ENCODE measurements around the gene GPRC5D.

Gene GPRC5D

GRCh38 chr12:12952036-12952435 is at the start of gene GPRC5D:
TSS of gene GPRC5D (minus strand) at chr12:12952170. CDS start at chr12:12950384, 1,786 bp downstream.
- DNase-seq: no peak

GRCh38 chr12:13001775-13002040 is 49.7 kb upstream of the GPRC5D start:
- no peak for DNase-seq

GRCh38 chr12:13000925-13001774 is 49.2 kb upstream of the GPRC5D start:
- peak; percentile 52 for DNase-seq

- peak; percentile 52 for DNase-seq
These were observed 48.6 kb upstream of the GPRC5D start for GRCh38 chr12:13000616-13000924.

- peak; percentile 97 for DNase-seq
These were observed 48.1 kb upstream of the GPRC5D start, which contains the start of gene HEBP1 for GRCh38 chr12:12999959-13000615. TSS of gene HEBP1 (minus strand) at chr12:13000265. CDS start at chr12:13000114, 151 bp downstream.

- DNase-seq: no peak
These were observed 47.4 kb upstream of the GPRC5D start for GRCh38 chr12:12999271-12999958.

GRCh38 chr12:12998248-12998647 is 46.3 kb upstream of the GPRC5D start:
- no peak for DNase-seq

- DNase-seq: no peak
These were observed 45.8 kb upstream of the GPRC5D start for GRCh38 chr12:12997734-12998133.

- no peak for DNase-seq
These were observed 45.2 kb upstream of the GPRC5D start for GRCh38 chr12:12997156-12997555.

- no peak for DNase-seq
These were observed 44.2 kb upstream of the GPRC5D start for GRCh38 chr12:12996209-12996608.

- DNase-seq: no peak
These were observed 43.1 kb upstream of the GPRC5D start for GRCh38 chr12:12995088-12995487.

- DNase-seq: no peak
These were observed 41.4 kb upstream of the GPRC5D start for GRCh38 chr12:12993367-12993766.

- DNase-seq: no peak
These were observed 40.6 kb upstream of the GPRC5D start for GRCh38 chr12:12992418-12993130.

GRCh38 chr12:12990700-12991468 is 38.9 kb upstream of the GPRC5D start:
- DNase-seq: no peak

- DNase-seq: no peak
These were observed 35.5 kb upstream of the GPRC5D start for GRCh38 chr12:12987421-12987820.

- no peak for DNase-seq
These were observed 34.9 kb upstream of the GPRC5D start for GRCh38 chr12:12986775-12987331.

GRCh38 chr12:12985817-12986408 is 33.9 kb upstream of the GPRC5D start:
- peak; percentile 26 for DNase-seq

GRCh38 chr12:12984149-12984548 is 32.2 kb upstream of the GPRC5D start:
- no peak for DNase-seq

GRCh38 chr12:12983420-12984035 is 31.6 kb upstream of the GPRC5D start:
- DNase-seq: no peak

- DNase-seq: no peak
These were observed 30.4 kb upstream of the GPRC5D start for GRCh38 chr12:12982331-12982730.

GRCh38 chr12:12979731-12980259 is 27.8 kb upstream of the GPRC5D start:
- no peak for DNase-seq

All from stimulated activated CD4-positive, alpha-beta T cell treated with anti-CD3 and anti-CD28 coated beads, Interleukin-15, amount 100 ng/mL, for 24 hours (primary cell).